HUES48 (cell line): ENCODE data around the gene TRAF1.

Source experiments
- H3K27ac ChIP-seq: one replicate; pipeline ENCODE4 v1.7.0; 2013; ENCODE audit warnings: low read depth, low read length, inconsistent platforms
- H3K27me3 ChIP-seq: 2 replicates; pipeline ENCODE4 v1.6.1; 2013; ENCODE audit warnings: mild to moderate bottlenecking, low read length; ENCODE audit not compliant: control insufficient read depth, insufficient read depth
- H3K36me3 ChIP-seq: 2 replicates; pipeline ENCODE4 v1.6.1; 2013; ENCODE audit warnings: low read length; ENCODE audit not compliant: control insufficient read depth, insufficient read depth
- H3K4me1 ChIP-seq: 2 replicates; pipeline ENCODE4 v1.6.1; 2013; ENCODE audit warnings: mild to moderate bottlenecking, low read length; ENCODE audit not compliant: control insufficient read depth, insufficient read depth
- H3K4me3 ChIP-seq: 2 replicates; pipeline ENCODE4 v1.5.1; 2013; ENCODE audit warnings: mild to moderate bottlenecking, low read depth, low read length
- H3K9ac ChIP-seq: 2 replicates; pipeline ENCODE4 v1.6.1; 2013; ENCODE audit warnings: mild to moderate bottlenecking, low read depth, low read length, moderate library complexity
- H3K9me3 ChIP-seq: 2 replicates; pipeline ENCODE4 v1.6.1; 2013; ENCODE audit warnings: low read length; ENCODE audit not compliant: control insufficient read depth, insufficient read depth

Gene TRAF1

DNA sequence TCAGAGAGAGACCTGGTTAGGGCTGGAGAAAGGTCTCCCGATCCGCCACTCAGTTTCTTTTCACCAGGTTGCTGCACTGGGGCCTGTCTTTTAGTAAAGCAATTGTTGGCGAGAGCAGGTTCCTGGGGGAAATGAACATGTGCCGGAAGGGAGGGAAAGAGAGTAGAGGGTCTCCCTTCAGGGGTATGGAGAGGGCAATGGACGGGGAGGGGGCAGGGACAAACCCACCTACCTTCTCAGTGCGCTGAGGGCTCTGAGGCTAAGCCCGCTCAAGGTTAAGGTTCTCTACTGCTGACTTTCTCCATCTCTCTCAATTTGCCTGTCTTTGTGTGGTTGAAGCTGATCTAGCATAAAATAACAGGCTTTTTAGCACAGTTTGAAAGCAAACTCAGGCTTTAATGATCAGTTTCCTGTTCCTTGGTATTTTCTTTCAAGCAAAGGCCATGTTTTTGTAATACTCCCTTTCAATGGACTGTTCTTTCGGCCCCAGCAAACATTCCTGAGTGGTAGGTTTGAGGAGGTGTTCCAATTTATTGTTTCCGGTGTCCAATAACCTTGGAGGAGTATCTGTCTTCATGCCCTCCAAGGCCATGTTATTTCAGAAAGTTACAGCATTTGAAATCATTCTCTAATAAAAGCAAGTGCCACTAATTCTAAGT, 25.5 kb upstream of the TRAF1 start:
- Histone ChIP-seq H3K27me3 (no peaks in the 10 kb centered on the region), H3K9ac (no peak overlapping the region), H3K4me1 (peaks cover 5% of the 10 kb centered on the region), H3K4me3 (no peak overlapping the region), H3K36me3 (no peaks in the 10 kb centered on the region), H3K27ac (no peak overlapping the region), H3K9me3 (no peaks in the 10 kb centered on the region)

DNA sequence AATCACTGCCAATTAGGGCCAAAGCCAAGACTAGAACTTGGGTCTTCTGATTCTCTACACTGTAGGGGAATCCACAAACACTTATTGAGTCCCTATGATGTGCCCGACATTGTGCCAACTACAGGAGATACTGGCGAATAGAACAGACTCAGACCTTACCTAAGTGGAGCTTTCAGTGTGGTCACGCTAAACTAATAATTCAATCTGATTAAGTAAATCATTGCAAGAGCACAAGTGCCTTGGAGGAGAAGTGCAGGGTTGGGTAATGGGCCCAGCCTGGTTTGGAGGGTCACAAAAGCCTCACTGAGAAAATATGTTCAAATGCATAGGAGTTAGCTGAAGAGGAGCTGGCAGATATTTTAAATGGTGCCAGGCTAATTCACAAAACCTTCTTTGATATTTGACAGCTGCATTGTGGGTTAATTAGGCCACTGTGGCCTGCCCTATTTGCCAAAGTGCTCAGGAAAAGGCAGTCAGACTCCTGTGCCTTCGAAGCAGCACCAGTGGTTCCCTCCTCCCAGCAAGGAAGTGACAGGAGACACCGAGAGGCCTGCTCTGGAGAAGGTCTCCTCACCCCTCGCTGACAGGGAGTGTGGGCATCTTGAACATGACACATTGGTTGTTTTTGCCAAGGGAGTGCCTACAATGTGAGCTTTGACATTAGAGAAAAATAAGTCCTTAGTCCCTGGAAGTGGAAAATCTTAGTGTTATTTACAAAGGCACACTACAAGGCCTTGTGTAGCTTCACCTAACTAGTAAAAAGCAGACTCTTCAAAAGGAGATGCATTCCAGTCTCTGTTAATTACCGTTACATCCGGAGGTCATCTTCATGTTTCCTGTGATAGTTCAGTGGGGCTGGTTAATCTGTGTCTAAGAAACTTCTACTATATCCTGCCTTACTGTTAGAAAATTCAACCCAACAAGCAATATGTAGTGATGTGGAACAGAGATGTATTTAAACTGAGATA, 24.1 kb upstream of the TRAF1 start:
- Histone ChIP-seq H3K9ac (no peak overlapping the region), H3K4me1 (peaks cover 5% of the 10 kb centered on the region)

DNA sequence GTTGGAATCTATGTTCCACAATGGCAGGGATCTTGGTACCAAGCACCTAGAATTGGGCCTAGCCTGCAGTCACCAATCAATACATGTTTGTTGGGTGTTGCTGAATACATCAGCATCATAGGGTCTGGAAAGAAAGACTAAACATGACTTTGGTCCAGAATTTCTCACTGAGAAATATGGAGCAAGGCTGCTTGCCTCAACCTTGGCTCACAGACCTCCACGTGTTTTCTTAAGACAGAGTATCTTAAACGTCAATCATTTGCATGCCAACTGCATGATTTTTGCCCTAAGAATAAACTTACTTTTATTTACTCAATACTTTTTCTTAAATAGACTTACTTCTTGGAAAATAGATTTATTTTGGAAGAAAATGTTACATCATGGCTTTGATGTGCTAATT, 22.7 kb upstream of the TRAF1 start:
- Histone ChIP-seq H3K36me3 (no peaks in the 10 kb centered on the region), H3K9ac (no peak overlapping the region), H3K4me1 (peaks cover 12% of the 10 kb centered on the region), H3K27me3 (no peaks in the 10 kb centered on the region), H3K4me3 (no peak overlapping the region), H3K9me3 (no peaks in the 10 kb centered on the region), H3K27ac (no peak overlapping the region)

More for the DNA sequence above, 24.1 kb upstream of the TRAF1 start:
- no peak overlapping the region for H3K4me3 ChIP-seq
- H3K27me3 ChIP-seq, result no peaks in the 10 kb centered on the region
- no peaks in the 10 kb centered on the region for H3K9me3 ChIP-seq
- H3K27ac ChIP-seq, result no peak overlapping the region
- no peaks in the 10 kb centered on the region for H3K36me3 ChIP-seq

DNA sequence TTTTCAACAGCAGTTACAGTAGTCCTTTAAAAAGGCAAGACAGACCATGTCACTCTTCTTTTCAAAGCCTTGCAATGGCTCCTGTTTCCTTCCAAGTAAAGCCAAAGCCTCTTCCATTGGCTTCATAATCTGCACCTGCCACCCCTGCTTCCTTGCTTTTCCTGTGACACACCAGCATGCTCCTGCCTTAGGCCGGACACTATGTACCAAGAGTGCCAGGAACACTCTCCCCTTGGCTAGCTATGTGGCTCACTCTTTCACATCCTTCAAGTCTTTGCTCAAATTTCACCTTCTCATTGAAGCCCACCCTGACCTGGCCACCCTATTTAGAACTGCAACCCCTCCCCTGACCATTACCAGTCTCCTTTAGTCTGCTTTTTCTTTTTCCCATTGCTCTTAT, 22.2 kb upstream of the TRAF1 start:
- no peaks in the 10 kb centered on the region for H3K9me3 ChIP-seq
- H3K27me3 ChIP-seq, result no peaks in the 10 kb centered on the region
- H3K9ac ChIP-seq, result no peak overlapping the region
- no peak overlapping the region for H3K4me3 ChIP-seq
- peaks cover 17% of the 10 kb centered on the region for H3K4me1 ChIP-seq
- H3K36me3 ChIP-seq, result no peaks in the 10 kb centered on the region
- no peak overlapping the region for H3K27ac ChIP-seq

DNA sequence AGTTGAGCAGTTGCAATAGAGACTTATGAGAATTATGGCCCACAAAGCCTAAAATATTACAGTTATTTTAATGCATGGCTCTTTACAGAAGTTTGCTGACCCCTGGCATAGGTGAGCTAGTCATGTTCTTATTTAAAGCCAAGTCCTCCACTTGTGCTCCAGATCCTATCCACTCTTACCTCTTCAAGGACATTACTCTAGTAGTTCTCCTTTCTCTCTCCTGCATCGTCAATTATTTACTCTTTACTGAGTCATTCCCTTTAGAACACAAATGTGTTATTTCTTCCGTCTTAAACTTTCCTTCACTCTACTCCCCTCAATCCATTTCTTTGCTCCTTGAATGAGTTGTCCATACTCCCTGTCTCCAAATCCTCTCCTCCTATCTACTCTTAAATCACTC, 20.6 kb upstream of the TRAF1 start:
- Histone ChIP-seq H3K9me3 (no peaks in the 10 kb centered on the region), H3K4me1 (peaks cover 29% of the 10 kb centered on the region), H3K36me3 (no peaks in the 10 kb centered on the region), H3K4me3 (no peak overlapping the region), H3K27ac (no peak overlapping the region), H3K9ac (no peak overlapping the region), H3K27me3 (no peaks in the 10 kb centered on the region)

DNA sequence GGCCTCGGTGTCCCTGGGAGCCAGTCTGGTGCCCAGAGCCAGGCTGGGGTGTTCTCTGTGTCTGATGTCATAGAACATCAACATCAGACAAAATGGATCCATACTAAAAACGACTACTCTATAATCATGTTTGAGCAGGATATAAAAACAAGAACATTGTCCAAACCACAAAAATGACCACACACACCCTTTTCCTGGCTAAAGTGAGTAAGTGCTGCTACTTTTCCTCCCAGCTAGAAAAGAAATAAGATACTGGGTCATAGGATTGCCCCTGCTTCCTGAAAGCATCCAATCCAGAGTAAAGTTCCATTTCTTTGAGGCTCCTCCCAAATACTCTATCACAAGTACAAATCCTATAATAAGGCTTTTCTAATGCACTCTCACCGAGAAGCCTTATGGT, 19.7 kb upstream of the TRAF1 start:
- H3K27me3 ChIP-seq, result no peaks in the 10 kb centered on the region
- H3K4me1 ChIP-seq, result peaks cover 30% of the 10 kb centered on the region
- H3K27ac ChIP-seq, result no peak overlapping the region
- no peaks in the 10 kb centered on the region for H3K9me3 ChIP-seq
- no peak overlapping the region for H3K9ac ChIP-seq
- no peak overlapping the region for H3K4me3 ChIP-seq
- H3K36me3 ChIP-seq, result no peaks in the 10 kb centered on the region

DNA sequence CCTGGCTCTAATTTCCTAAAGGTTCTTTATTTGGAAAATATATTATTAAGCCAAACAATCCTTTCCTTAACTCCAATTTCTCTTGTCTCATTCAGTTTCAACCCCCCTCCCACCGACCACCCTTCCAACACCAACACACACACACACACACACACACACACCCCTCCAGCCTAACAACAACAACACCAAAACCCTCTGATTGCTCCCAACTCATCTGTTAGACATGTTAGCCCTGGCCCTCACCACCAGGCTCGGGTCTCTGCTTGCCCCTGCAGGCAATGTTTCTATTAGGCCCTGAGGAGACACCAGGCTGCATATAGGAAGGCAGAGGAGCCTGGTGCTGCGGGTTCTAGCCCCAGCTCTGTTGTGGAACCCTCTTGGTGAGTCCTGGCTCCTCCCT, 18.4 kb upstream of the TRAF1 start:
- no peaks in the 10 kb centered on the region for H3K36me3 ChIP-seq
- H3K27me3 ChIP-seq, result no peaks in the 10 kb centered on the region
- H3K9ac ChIP-seq, result no peak overlapping the region
- no peaks in the 10 kb centered on the region for H3K9me3 ChIP-seq
- H3K4me3 ChIP-seq, result no peak overlapping the region
- H3K4me1 ChIP-seq, result peaks cover 42% of the 10 kb centered on the region
- no peak overlapping the region for H3K27ac ChIP-seq

DNA sequence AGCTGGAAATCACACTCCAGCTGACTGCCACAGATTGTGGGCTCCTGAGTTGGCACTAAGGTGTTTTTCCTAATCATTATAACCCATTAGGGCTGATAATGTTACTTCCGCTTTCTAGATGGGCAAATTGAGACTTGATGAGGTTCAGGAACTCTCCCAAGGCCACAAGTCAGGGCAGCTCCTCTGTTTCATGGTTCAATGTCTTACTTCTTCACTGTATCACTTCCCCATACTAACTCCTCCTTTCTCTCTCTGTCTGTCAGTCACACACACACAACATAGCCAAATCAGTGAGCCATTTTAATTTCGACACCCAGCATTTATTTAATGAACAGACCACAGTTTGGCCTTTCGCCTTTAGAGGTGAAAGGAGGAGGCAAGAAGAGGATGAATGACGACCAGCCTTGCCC, 17.8 kb upstream of the TRAF1 start:
- no peak overlapping the region for H3K9ac ChIP-seq
- H3K4me1 ChIP-seq, result peaks cover 47% of the 10 kb centered on the region
- H3K4me3 ChIP-seq, result no peak overlapping the region
- no peaks in the 10 kb centered on the region for H3K27me3 ChIP-seq
- peak overlapping the region; percentile 40 for H3K27ac ChIP-seq
- no peaks in the 10 kb centered on the region for H3K36me3 ChIP-seq
- no peaks in the 10 kb centered on the region for H3K9me3 ChIP-seq

DNA sequence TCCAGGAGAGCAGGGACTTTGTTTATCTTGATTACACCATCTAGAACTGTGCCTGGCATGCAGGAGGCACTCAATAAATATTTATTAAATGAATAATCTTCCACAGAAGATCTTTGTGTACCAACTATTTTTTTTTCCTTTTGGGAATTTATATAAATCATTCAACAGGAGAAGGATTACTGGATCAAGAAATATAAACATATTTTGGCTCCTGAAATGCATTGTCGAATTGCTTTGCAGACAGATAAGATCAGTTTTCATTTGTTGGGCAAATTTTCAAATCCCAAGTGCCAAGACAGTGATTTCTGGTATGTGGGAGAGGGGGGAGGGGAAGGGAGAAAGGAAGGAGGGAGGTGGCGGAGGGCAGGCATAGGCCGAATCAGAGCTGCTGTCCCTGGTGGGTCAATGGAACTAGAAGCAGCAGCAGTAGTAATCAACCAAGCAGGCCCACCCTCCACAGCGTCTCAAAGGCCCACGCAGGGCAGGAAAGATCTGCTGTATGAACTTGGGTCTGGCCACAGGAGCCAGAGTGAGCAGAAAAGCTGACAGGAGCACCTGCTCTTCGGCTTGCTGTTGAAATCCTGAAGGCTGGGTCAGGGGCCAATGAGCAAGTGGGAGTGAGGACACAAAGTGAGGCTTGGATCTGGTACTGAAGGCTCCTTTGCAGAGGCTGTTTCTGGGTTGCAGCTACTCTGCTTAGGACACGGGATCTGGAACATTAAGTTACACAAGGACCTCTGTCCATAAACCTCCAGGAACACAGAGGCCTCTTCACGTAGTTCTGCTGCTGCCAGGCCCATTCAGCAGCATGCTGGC, 15.8 kb upstream of the TRAF1 start:
- Histone ChIP-seq H3K27me3 (no peaks in the 10 kb centered on the region), H3K36me3 (no peaks in the 10 kb centered on the region), H3K4me3 (no peak overlapping the region), H3K9me3 (no peaks in the 10 kb centered on the region), H3K9ac (no peak overlapping the region), H3K27ac (no peak overlapping the region), H3K4me1 (peaks cover 48% of the 10 kb centered on the region)

DNA sequence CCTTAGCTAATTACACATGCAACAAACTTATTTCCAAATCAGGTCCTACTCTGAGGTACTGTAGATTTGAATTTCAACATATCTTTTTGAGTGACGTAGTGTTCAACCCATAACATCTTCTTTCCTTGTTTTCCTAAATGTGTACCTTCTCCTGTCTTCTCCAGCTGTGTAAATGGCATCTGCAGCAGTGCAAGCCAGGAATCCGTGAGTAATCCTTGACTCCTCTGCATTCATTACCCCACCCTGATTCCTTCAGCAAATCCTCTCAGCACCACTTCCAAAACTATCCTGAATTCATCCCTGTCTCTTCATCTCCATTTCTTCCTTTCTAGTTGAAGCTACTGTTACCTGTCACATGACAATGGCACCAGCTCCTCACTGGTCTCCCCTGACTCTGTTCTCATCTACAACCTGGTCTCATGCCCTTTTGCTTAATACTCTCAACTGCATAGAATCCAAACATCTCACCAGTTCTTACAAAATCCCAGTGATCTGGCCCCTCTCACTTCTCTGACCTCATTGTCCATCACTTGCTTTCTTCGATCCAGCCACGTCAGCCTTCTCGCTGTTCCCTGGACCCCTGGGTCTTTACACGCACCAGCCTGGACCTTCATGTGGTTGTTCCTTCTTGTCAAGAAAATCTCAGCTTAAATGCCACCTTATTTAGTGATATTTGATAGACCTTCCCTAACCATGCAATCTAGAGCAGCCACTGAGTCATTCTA, 14.6 kb upstream of the TRAF1 start:
- no peak overlapping the region for H3K27ac ChIP-seq
- H3K4me1 ChIP-seq, result peaks cover 48% of the 10 kb centered on the region
- H3K4me3 ChIP-seq, result no peak overlapping the region
- H3K36me3 ChIP-seq, result no peaks in the 10 kb centered on the region
- no peaks in the 10 kb centered on the region for H3K27me3 ChIP-seq
- H3K9ac ChIP-seq, result no peak overlapping the region
- no peaks in the 10 kb centered on the region for H3K9me3 ChIP-seq
